Small intestine (tissue), 7 donors: ENCODE measurements around the gene PRR14L. TPM values are rescaled to one million over a fixed set of nuclear protein-coding genes. Genes with fewer than 3 reads are reported as not detected.
A peak's percentile ranks its signal among the peaks of the same experiment; 100 is the strongest.

Experiments
- DNase-seq, 2 donors: peaks; one replicate each; pipeline versions ENCODE4 v3.0.0 to v3.0.0-alpha.2; 2013
- FAIRE-seq: peaks from 2 replicates; lab custom pipeline; 2012; peaks lifted over from hg19 to GRCh38; lab: Jason Lieb, UNC
- H3K27ac ChIP-seq, 3 donors: one replicate each; pipeline ENCODE4 v1.5.1; 2013; ENCODE audit warnings: low read length in 2 of 3, mild to moderate bottlenecking in 2 of 3, control low read depth in 1 of 3, inconsistent platforms in 1 of 3, low read depth in 1 of 3, moderate library complexity in 1 of 3
- H3K27me3 ChIP-seq, 3 donors: one replicate each; pipeline ENCODE4 v1.6.1; 2013; ENCODE audit warnings: low read length in 3 of 3, inconsistent platforms in 1 of 3; ENCODE audit not compliant: control insufficient read depth in 3 of 3, insufficient read depth in 3 of 3
- H3K36me3 ChIP-seq, 3 donors: one replicate each; pipeline ENCODE4 v1.6.1; 2013; ENCODE audit warnings: low read length in 3 of 3, inconsistent platforms in 1 of 3, low read depth in 1 of 3, mild to moderate bottlenecking in 1 of 3, moderate library complexity in 1 of 3; ENCODE audit not compliant: control insufficient read depth in 3 of 3, insufficient read depth in 2 of 3
- H3K4me1 ChIP-seq, 3 donors: one replicate each; pipeline ENCODE4 v1.6.1; 2013; ENCODE audit warnings: low read length in 2 of 3, inconsistent platforms in 1 of 3, low read depth in 1 of 3, mild to moderate bottlenecking in 1 of 3, moderate library complexity in 1 of 3; ENCODE audit not compliant: control insufficient read depth in 3 of 3, insufficient read depth in 2 of 3
- H3K4me3 ChIP-seq, 3 donors: one replicate each; pipeline ENCODE4 v1.5.1; 2013; ENCODE audit warnings: low read length in 3 of 3, control low read depth in 1 of 3, inconsistent platforms in 1 of 3, low read depth in 1 of 3, mild to moderate bottlenecking in 1 of 3, moderate library complexity in 1 of 3
- H3K9me3 ChIP-seq, 2 donors: one replicate each; pipeline ENCODE4 v1.6.1; 2013; ENCODE audit warnings: low read depth in 1 of 2, low read length in 1 of 2; ENCODE audit not compliant: control insufficient read depth in 2 of 2, insufficient read depth in 1 of 2
- WGBS, 3 donors: extraction: QIAGEN DNeasy Blood & Tissue Kit; methylation state at CpG; one replicate each; pipeline ENCODE4 v1.1.7; 2013; 5-methylcytosine and 5-hydroxymethylcytosine counted together
- polyA plus RNA-seq, 4 donors: library from polyadenylated mRNA; stranded (reverse) in 3 of 4; unstranded in 1 of 4; fragments of 200-250 nt in 3 of 4; fragments of 120-200 nt in 1 of 4; gene quantifications; one replicate each; pipeline versions ENCODE4 v1.2.1 to v1.2.3, GENCODE V29; 2013
- donor health status: healthy with polysubstance abuse.
- donor health status: control.
- donor health status: control.
- donor health status: Bipolar disorder and iron deficiency.
- donor health status: healthy.

The PRR14L gene
- polyA plus RNA-seq, 4 donors, result 6.2 to 25.5 (median 9.3) TPM

DNA sequence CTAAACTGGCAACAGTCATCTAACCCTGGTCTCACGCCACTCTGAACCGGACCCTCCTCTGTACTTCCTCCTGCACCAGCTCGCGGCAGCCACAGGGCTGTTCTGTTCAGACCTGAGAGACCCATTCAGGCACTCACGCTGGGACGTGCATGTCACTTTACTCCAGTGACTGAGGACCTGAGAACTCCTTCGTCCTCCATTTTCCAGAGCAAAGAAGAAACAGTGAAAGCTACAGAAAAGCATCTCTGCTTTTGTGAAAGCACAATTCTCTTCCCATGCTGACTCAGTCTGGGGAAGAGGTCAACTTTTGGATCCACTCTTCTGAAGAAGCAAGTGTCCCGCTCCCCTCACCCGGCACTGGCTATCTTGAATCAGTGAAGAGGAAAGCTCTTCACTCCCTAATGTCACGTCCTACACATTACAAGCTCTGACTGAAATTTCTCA lies 112.5 kb downstream of the PRR14L start:
- FAIRE-seq (no peak), DNase-seq (no peak)
- WGBS, 3 donors, result 73 to 83% (median 82%) methylated on average over 10 of the region's 10 CpGs
- H3K4me1 ChIP-seq, result peaks cover 0 to 3% (median 0%) of the 10 kb centered on the region in 3 donors
- H3K27ac ChIP-seq, result peak overlapping the region in 2 of 3 donors; percentile 39 to 81
- no peaks in the 10 kb centered on the region for H3K9me3 ChIP-seq
- H3K27me3 ChIP-seq, result no peaks in the 10 kb centered on the region
- H3K36me3 ChIP-seq, result peaks cover 0 to 45% (median 0%) of the 10 kb centered on the region in 3 donors
- no peak overlapping the region for H3K4me3 ChIP-seq

- Histone ChIP-seq H3K4me1 (peaks cover 0 to 13% (median 0%) of the 10 kb centered on the region in 3 donors), H3K27ac (no peak overlapping the region)
- peak in 1 of 2 donors; percentile 9 for DNase-seq
These were observed 114.2 kb downstream of the PRR14L start for GRCh38 chr22:31635638-31636306.

GRCh38 chr22:31631436-31631835 lies 118.5 kb downstream of the PRR14L start:
- peak overlapping the region in 2 of 3 donors; percentile 86 to 90 for H3K27ac ChIP-seq
- DNase-seq (peak in 1 of 2 donors; percentile 2), FAIRE-seq (no peak)
- WGBS, 3 donors, result 84 to 91% (median 88%) methylated on average over 9 of the region's 9 CpGs
- H3K27me3 ChIP-seq, result no peaks in the 10 kb centered on the region
- peak overlapping the region in 1 of 3 donors; percentile 92 for H3K4me3 ChIP-seq
- H3K36me3 ChIP-seq, result peaks cover 0 to 55% (median 0%) of the 10 kb centered on the region in 3 donors
- H3K4me1 ChIP-seq, result peaks cover 0 to 46% (median 14%) of the 10 kb centered on the region in 3 donors
- no peaks in the 10 kb centered on the region for H3K9me3 ChIP-seq

More at GRCh38 chr22:31635638-31636306, 114.2 kb downstream of the PRR14L start:
- 82 to 90% (median 84%) methylated on average over 13 of the region's 13 CpGs for WGBS, 3 donors
- Histone ChIP-seq H3K27me3 (no peaks in the 10 kb centered on the region), H3K9me3 (no peaks in the 10 kb centered on the region), H3K4me3 (no peak overlapping the region), H3K36me3 (peaks cover 0 to 45% (median 0%) of the 10 kb centered on the region in 3 donors)
- FAIRE-seq, result no peak

Other genes with a start within 250 kb of the PRR14L start
- 10 to 100 TPM; 17.3 to 45.7 (median 26.7) TPM for gene PISD, start 87.9 kb downstream of the PRR14L start, polyA plus RNA-seq
- gene DEPDC5, start 3.9 kb upstream of the PRR14L start, polyA plus RNA-seq, result 10 to 100 TPM; 11.1 to 15.2 (median 13.2) TPM
- gene YWHAH, start 194.4 kb upstream of the PRR14L start, polyA plus RNA-seq, result 10 to 100 TPM; 60.4 to 99.1 (median 89.8) TPM